K562 (cell line): ENCODE results near the gene BMI1. TPM values are rescaled to one million over a fixed set of nuclear protein-coding genes. Genes with fewer than 3 reads are reported as not detected.
A peak's percentile ranks its signal among the peaks of the same experiment; 100 is the strongest.

Source experiments
- EP400 ChIP-seq: fragments of 450-650 bp; IDR thresholded peaks from 2 replicates; pipeline ENCODE4 v1.6.1; 2017; ENCODE audit warnings: antibody characterized with exemption, mild to moderate bottlenecking, moderate library complexity
- FOSL1 ChIP-seq: fragments of 200-800 bp; sonication (Bioruptor generic); conservative IDR thresholded peaks from 2 replicates; pipeline ENCODE4 v1.6.1; 2016; ENCODE audit warnings: missing genetic modification characterization, missing compliant biosample characterization
- NCOA6 ChIP-seq: fragments of 450-650 bp; IDR thresholded peaks from 2 replicates; pipeline ENCODE4 v1.6.1; 2017; ENCODE audit warnings: mild to moderate bottlenecking
- SMARCE1 ChIP-seq: fragments of 450-650 bp; IDR thresholded peaks from 2 replicates; pipeline ENCODE4 v1.7.1; 2016; ENCODE audit warnings: mild to moderate bottlenecking
- polyA plus RNA-seq, 8 experiments: library from polyadenylated mRNA; depleted of rRNA in 4 of 8; stranded (reverse) in 5 of 8; unstranded in 3 of 8; fragments of >200 nt; fragmentation: Nextera tagmentation in 2 of 8; fragmentation: Illumina TruSeq in 1 of 8; extraction: Ambion mirVana in 2 of 8; extraction: Trizol in 1 of 8; gene quantifications; 2 replicates each; pipeline versions ENCODE4 v1.2.1 to v1.2.3, GENCODE V29; 2011 to 2014; ENCODE audit warnings: inconsistent platforms in 1 of 8, missing spikeins in 1 of 8
- total RNA-seq, 7 experiments: library from RNA; depleted of rRNA in 6 of 7; stranded (reverse); fragments of >200 nt in 6 of 7; fragmentation: Illumina TruSeq in 2 of 7; extraction: Trizol in 2 of 7; gene quantifications; 2 replicates each; pipeline versions ENCODE4 v1.2.1 to v1.2.3, GENCODE V29; 2011 to 2021; ENCODE audit warnings: low replicate concordance in 1 of 7
- TF ChIP-seq, protein P1 (sequence below), 2 experiments: fragments of 450-650 bp; IDR thresholded peaks; 2 replicates each; pipeline ENCODE4 v1.6.1; 2016; ENCODE audit warnings: mild to moderate bottlenecking in 2 of 2, borderline replicate concordance in 1 of 2, low read depth in 1 of 2, moderate library complexity in 1 of 2

The BMI1 gene
- total and polyA plus RNA-seq, 9 of the 15 experiments (the other 6 are each of a cell fraction or from before 2014, with no cell fraction given), result 21.4 to 103 (median 70.8) TPM

DNA sequence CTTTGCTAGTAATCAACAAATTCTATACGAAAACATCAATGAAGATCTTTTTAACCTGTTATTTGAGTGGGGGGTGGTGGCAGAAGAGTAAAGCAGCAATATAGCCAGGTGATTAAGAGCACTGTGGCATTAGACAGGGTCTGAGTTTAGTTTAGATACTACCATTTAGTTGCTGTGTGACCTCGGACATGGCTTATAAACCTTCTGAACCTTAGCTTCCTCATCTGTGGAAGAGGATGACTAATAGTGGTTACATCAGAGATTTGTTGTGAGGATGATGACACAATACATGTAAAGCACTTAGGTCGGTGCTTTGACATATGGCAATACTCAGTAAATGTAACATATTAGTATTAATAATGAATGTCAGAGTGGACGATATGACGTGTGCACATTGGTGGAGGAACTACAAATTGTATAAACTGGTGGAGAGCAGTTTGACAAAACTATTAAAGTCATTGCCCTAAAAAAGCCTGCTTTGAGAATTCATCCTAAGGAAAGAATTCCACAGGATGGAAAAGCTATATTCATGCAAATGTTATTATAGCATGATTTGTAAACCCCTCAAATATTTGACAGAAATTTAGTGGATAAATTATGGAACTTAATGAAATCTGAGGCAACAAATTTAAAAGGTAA lies 48.7 kb downstream of the BMI1 start (continued):
- TF ChIP-seq, protein P1, sequence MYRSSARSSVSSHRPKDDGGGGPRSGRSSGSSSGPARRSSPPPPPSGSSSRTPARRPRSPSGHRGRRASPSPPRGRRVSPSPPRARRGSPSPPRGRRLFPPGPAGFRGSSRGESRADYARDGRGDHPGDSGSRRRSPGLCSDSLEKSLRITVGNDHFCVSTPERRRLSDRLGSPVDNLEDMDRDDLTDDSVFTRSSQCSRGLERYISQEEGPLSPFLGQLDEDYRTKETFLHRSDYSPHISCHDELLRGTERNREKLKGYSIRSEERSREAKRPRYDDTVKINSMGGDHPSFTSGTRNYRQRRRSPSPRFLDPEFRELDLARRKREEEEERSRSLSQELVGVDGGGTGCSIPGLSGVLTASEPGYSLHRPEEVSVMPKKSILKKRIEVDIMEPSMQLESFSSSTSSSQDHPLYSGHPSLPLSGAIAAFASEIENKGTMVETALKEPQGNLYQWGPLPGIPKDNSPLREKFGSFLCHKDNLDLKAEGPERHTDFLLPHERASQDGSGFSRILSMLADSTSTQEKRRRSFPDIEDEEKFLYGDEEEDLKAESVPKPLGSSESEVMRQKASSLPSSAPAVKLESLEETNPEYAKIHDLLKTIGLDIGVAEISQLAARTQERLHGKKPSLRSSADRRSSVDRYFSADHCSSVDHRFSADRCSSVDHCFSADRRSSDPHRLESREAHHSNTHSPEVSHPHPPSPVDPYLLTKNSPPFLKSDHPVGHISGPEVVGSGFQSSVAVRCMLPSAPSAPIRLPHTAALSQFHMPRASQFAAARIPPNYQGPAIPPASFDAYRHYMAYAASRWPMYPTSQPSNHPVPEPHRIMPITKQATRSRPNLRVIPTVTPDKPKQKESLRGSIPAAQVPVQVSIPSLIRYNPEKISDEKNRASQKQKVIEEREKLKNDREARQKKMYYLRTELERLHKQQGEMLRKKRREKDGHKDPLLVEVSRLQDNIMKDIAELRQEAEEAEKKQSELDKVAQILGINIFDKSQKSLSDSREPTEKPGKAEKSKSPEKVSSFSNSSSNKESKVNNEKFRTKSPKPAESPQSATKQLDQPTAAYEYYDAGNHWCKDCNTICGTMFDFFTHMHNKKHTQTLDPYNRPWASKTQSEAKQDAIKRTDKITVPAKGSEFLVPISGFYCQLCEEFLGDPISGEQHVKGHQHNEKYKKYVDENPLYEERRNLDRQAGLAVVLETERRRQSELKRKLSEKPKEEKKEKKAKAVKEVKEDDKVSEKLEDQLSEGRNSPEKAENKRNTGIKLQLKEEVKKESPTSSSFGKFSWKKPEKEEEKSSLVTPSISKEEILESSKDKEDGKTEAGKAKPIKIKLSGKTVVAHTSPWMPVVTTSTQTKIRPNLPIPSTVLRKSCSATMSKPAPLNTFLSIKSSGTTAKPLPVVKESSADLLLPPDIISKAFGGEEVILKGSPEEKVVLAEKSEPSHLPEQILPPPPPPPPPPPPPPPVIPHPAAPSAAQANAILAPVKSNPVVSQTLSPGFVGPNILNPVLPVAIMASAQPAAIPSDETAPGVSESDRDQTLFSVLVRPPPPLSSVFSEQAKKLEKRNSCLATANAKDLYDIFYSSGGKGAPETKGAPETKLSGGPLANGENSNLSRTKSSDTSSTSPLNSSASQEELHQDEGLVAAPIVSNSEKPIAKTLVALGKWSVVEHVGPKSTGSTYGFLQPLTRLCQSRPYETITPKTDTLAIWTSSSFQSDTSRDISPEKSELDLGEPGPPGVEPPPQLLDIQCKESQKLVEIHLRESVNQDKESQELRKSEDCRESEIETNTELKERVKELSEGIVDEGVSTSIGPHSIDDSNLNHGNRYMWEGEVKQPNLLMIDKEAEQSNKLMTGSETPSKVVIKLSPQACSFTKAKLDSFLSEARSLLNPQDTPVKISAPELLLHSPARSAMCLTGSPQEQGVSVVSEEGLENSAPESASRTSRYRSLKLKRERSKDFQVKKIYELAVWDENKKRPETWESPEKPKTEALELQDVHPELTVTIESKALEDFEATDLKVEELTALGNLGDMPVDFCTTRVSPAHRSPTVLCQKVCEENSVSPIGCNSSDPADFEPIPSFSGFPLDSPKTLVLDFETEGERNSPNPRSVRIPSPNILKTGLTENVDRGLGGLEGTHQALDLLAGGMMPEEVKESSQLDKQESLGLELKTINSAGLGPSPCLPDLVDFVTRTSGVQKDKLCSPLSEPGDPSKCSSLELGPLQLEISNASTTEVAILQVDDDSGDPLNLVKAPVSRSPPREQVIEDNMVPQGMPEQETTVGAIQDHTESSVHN (IDR thresholded peaks at IDR 0.05; ENCODE audit: borderline replicate concordance in 1 of 2, low read depth in 1 of 2), result peak in 1 of 2 experiments; percentile 94; a peak in 2 of 4 replicates
- TF ChIP-seq FOSL1 (tag) (peak; percentile 96), EP400 (peak; percentile 34; the same call in 1 of the 2 replicates), SMARCE1 (peak; percentile 60; the same call in 1 of the 2 replicates), NCOA6 (no peak)
